Pancreas (tissue), 10 donors: ENCODE measurements around the gene PEX26. TPM values are rescaled to one million over a fixed set of nuclear protein-coding genes. Genes with fewer than 3 reads are reported as not detected.

Experiments used
- ATAC-seq, 4 donors: fragments of 200-7000 bp; cut with Tn5 transposase; one replicate each; pipeline versions ENCODE4 v1.8.0 to v1.9.1; 2020; ENCODE audit warnings: mild to moderate bottlenecking in 4 of 4, moderate library complexity in 4 of 4
- DNase-seq, 6 donors: peaks; one replicate each; pipeline ENCODE4 v3.0.0-alpha.2; 2020
- FAIRE-seq: peaks from 2 replicates; lab custom pipeline; 2012; peaks lifted over from hg19 to GRCh38; lab: Jason Lieb, UNC
- H3K27ac ChIP-seq, 4 donors: fragments of 200-600 bp; sonication (generic); 1 replicate in 3 of 4; 2 replicates in 1 of 4; pipeline versions ENCODE4 v1.5.0 to v1.8.0; 2020
- H3K27me3 ChIP-seq, 4 donors: fragments of 200-600 bp; one replicate each; pipeline ENCODE4 v1.8.0; 2021
- H3K36me3 ChIP-seq, 3 donors: fragments of 200-600 bp; sonication (generic) in 1 of 3; one replicate each; pipeline versions ENCODE4 v1.5.0 to v1.8.0; 2020 to 2021
- H3K4me1 ChIP-seq, 3 donors: fragments of 200-600 bp; one replicate each; pipeline ENCODE4 v1.8.0; 2021
- H3K4me3 ChIP-seq, 4 donors: fragments of 200-600 bp; sonication (generic) in 2 of 4; one replicate each; pipeline versions ENCODE4 v1.5.0 to v1.8.0; 2020 to 2021
- H3K9me3 ChIP-seq, 4 donors: fragments of 200-600 bp; one replicate each; pipeline ENCODE4 v1.8.0; 2021
- WGBS, 2 donors: extraction: QIAGEN DNeasy Blood & Tissue Kit; methylation state at CpG; one replicate each; pipeline ENCODE4 v1.1.7; 2013; 5-methylcytosine and 5-hydroxymethylcytosine counted together
- intact Hi-C, 3 donors: fragments of 100-400 bp; cut with DNase I; formaldehyde crosslinking; loops; one replicate each; pipeline versions ENCODE4 v1.11.1 to v1.14.2; 2022
- polyA plus RNA-seq, 2 donors: library from polyadenylated mRNA; stranded (reverse); fragments of 200-250 nt; gene quantifications; one replicate each; pipeline ENCODE4 v1.2.3, GENCODE V29; 2013
- total RNA-seq, 6 donors: library from RNA; stranded (reverse); fragmentation: NEBNext Ultra II Directional in 4 of 6; extraction: Animal tissue kit (Norgen Biotek cat#: 25700) in 4 of 6; gene quantifications; one replicate each; pipeline versions ENCODE4 v1.2.1 to v1.2.4, GENCODE V29; 2021 to 2023
- TF ChIP-seq, protein P1 (sequence below), 4 donors: fragments of 200-600 bp; sonication (generic) in 3 of 4; IDR thresholded peaks; one replicate each; pipeline versions ENCODE4 v1.5.0 to v1.8.0; 2021; ENCODE audit warnings: antibody characterized with exemption in 4 of 4
- donor health status: healthy with polysubstance abuse.
- donor health status: DM: no; HTN: no; CAD: no; lungs with moderate emphysema.
- donor health status: DM: no; HTN: no; CAD: no.
- donor health status: control.
- donor health status: control.
- donor health status: Bipolar disorder and iron deficiency.
- donor health status: DM: yes; HTN: yes; CAD: no.
- donor health status: DM: no; HTN: no; CAD: no.
- donor health status: DM: no; HTN: no; CAD: no.
- donor health status: DM: yes; HTN: yes; CAD: no.

Gene PEX26
- total and polyA plus RNA-seq, 8 donors = 9.3 to 26.5 (median 14.3) TPM

DNA sequence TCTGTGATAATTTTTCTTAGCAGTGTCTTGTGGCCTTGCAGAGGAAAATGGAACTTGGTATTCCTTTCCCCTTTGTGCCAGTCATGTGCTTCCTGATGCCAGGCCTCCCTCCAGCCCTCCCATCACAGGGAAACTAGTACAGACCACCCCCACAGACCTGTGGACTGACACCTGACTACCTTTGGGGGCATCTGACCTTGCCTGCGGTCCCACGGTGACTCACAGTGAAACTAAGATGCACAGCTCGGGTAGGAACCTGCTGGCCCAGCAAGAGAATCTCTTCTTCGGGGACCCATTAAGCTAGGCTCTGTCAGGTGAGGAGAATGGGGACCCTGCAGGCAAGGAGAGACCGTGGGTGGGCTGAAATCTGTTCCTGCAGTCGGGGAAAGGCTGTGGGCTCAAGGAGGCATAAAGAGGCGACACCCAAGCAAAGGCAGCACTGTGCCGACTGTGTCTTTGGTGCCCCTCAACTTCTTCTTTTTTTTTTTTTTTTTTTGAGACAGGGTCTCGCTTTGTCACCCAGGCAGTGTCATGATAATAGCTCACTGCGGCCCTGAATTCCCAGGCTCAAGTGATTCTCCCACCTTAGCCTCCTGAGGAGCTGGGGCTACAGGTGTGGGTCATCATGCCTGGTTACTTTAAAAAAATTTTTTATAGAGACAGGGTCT lies 20.8 kb upstream of the PEX26 start:
- peak overlapping the region in 3 of 4 donors; percentile 31 to 87 (median 80) for H3K27ac ChIP-seq
- no peak for FAIRE-seq
- TF ChIP-seq, protein P1, sequence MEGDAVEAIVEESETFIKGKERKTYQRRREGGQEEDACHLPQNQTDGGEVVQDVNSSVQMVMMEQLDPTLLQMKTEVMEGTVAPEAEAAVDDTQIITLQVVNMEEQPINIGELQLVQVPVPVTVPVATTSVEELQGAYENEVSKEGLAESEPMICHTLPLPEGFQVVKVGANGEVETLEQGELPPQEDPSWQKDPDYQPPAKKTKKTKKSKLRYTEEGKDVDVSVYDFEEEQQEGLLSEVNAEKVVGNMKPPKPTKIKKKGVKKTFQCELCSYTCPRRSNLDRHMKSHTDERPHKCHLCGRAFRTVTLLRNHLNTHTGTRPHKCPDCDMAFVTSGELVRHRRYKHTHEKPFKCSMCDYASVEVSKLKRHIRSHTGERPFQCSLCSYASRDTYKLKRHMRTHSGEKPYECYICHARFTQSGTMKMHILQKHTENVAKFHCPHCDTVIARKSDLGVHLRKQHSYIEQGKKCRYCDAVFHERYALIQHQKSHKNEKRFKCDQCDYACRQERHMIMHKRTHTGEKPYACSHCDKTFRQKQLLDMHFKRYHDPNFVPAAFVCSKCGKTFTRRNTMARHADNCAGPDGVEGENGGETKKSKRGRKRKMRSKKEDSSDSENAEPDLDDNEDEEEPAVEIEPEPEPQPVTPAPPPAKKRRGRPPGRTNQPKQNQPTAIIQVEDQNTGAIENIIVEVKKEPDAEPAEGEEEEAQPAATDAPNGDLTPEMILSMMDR (IDR thresholded peaks at IDR 0.05) = no peak
- H3K36me3 ChIP-seq = no peaks in the 10 kb centered on the region
- H3K9me3 ChIP-seq = no peaks in the 10 kb centered on the region
- intact Hi-C loops = no loop called here
- peaks cover 13 to 39% (median 20%) of the 10 kb centered on the region in 3 donors for H3K4me1 ChIP-seq
- 82 to 87% methylated on average over 10 of the region's 10 CpGs for WGBS, 2 donors
- DNase-seq = peak in 1 of 6 donors; percentile 52
- peak in 2 of 4 donors; percentile 22 to 27 for ATAC-seq
- H3K27me3 ChIP-seq = no peaks in the 10 kb centered on the region
- no peak overlapping the region for H3K4me3 ChIP-seq

DNA sequence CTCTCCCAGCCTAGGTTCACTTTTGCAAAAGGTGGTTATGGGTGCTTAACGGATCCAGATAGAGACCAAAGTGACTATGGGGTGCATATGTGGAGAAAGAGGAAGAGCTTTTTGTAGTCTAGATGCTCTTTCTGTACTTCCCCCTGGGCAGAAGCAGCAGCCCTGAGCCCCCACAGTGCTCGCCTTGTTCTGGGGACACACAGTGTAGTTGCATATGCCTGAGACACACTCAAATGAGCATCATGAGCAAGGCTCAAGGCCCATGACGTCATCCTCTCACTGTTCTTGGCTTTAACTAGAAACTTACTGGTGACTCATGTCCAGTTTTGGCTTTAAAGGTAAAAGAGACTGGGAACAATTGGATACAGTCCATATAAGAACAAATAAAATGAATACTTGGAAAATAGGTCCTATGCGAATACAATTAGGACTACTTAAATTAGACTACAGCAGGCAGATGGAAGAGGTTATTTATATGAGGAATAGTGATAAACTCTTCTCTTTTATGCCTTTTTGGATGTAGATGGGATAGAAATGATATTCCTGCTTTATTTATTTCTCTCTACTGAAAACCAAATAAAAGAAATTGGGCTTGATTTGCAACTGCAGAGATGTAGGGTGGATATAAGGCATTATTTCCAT lies 20.1 kb upstream of the PEX26 start:
- WGBS, 2 donors = 62 to 64% methylated on average over 4 of the region's 4 CpGs
- peaks cover 13 to 40% (median 20%) of the 10 kb centered on the region in 3 donors for H3K4me1 ChIP-seq
- FAIRE-seq = peak; percentile 54
- no peaks in the 10 kb centered on the region for H3K9me3 ChIP-seq
- no peak overlapping the region for H3K4me3 ChIP-seq
- H3K36me3 ChIP-seq = no peaks in the 10 kb centered on the region
- H3K27me3 ChIP-seq = no peaks in the 10 kb centered on the region
- peak in 5 of 6 donors; percentile 62 to 85 (median 82) for DNase-seq
- TF ChIP-seq, protein P1 (IDR thresholded peaks at IDR 0.05) = no peak
- peak; percentile 68 to 83 (median 82) for ATAC-seq
- H3K27ac ChIP-seq = peak overlapping the region in 2 of 4 donors; percentile 80 to 87
- intact Hi-C loops = no loop called here

DNA sequence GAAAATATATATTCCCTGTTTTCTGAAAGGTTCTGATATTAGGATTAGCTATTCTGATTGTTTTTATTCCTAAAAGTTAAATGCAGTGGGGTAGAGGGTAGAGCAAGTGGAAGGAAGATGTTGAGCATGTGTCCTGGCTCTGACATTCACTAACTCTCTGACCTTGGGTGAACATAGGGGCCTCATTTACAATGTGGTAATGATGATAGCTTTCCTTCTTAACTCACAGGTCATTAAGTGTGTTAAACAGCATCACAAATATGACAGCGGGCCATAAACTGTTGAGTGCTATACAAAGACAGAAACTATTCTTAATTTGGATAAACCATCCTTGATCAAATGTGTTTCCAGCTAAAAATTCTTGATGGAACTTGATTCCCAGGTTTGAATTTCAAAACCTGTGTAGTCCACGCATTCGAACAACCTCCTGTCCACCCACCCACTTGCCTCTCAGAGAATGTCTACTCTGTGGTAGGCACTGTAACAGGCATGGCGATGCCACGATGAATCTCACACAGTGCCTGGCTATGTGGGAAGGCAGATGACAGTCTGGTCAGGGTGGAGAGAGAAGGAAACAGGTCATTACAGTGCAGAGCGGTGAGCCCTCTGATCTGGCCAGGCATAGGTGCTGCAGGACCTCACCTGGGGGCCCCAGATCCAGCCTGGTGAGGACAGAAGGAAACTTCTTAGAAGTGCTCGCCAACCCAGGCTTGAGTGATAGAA lies 19.3 kb upstream of the PEX26 start:
- TF ChIP-seq, protein P1 (IDR thresholded peaks at IDR 0.05) = no peak
- no peak for FAIRE-seq
- Histone ChIP-seq H3K27ac (peak overlapping the region in 2 of 4 donors; percentile 80 to 87), H3K36me3 (no peaks in the 10 kb centered on the region), H3K27me3 (no peaks in the 10 kb centered on the region), H3K9me3 (no peaks in the 10 kb centered on the region), H3K4me3 (no peak overlapping the region), H3K4me1 (peaks cover 13 to 40% (median 20%) of the 10 kb centered on the region in 3 donors)
- no peak for ATAC-seq
- intact Hi-C loops = no loop called here
- WGBS, 2 donors = 91 to 96% methylated on average over 7 of the region's 7 CpGs
- DNase-seq = peak in 1 of 6 donors; percentile 44

DNA sequence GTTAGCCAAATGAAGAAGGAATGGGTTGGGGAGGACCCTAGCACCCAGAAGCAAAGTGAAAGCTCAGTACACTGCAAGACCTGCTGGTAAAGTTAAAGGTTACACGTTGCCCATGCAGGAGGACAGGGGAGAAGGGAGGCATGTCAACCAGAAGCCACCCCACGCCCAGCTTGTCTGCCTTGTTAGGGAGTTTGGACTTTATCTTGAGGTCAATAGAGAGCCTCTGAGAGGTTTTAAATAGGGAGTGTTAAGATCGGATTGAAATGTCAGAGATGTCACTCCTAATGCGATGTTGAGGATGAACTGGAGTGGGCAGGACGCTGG lies 18.7 kb upstream of the PEX26 start:
- WGBS, 2 donors = 69 to 86% methylated on average over 5 of the region's 5 CpGs
- Histone ChIP-seq H3K4me1 (peaks cover 13 to 40% (median 20%) of the 10 kb centered on the region in 3 donors), H3K27ac (peak overlapping the region in 2 of 4 donors; percentile 80 to 87), H3K36me3 (no peaks in the 10 kb centered on the region), H3K4me3 (no peak overlapping the region), H3K27me3 (no peaks in the 10 kb centered on the region), H3K9me3 (no peaks in the 10 kb centered on the region)
- DNase-seq (peak in 1 of 6 donors; percentile 35), ATAC-seq (no peak), FAIRE-seq (no peak)
- TF ChIP-seq, protein P1 (IDR thresholded peaks at IDR 0.05) = no peak
- intact Hi-C loops = no loop called here
